Activated T-helper 1 cell treated with Interleukin-2 at 50 U/mL for 16 hours (primary cell): ENCODE measurements around the gene ZP4.

Source experiments
- DNase-seq: peaks from one replicate; pipeline ENCODE4 v3.0.0-alpha.2; 2020; ENCODE audit warnings: low read depth

Gene ZP4, protein sequence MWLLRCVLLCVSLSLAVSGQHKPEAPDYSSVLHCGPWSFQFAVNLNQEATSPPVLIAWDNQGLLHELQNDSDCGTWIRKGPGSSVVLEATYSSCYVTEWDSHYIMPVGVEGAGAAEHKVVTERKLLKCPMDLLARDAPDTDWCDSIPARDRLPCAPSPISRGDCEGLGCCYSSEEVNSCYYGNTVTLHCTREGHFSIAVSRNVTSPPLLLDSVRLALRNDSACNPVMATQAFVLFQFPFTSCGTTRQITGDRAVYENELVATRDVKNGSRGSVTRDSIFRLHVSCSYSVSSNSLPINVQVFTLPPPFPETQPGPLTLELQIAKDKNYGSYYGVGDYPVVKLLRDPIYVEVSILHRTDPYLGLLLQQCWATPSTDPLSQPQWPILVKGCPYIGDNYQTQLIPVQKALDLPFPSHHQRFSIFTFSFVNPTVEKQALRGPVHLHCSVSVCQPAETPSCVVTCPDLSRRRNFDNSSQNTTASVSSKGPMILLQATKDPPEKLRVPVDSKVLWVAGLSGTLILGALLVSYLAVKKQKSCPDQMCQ

DNA sequence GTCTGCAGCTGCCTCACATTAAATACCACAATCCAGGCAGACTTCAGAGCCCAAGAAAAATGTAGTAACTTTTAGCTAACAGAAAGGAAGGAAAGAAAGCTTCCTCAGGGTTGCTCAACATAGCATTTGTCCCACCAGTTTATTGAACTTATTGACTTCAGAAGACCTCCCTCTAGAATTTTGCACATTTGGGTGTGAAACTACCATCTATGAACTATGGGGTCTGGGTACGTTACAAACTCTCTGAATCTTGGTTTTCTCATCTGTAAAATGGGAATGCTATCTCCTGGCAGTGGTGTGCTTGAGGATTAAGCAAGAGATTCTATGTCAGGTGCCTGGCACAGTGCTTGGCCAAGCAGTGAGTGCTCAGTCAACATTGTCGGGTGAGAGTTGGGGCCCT lies at the start of gene ZP4:
Gene ZP4, minus strand, starts transcription at position 101 of the 400 bp plus-strand sequence. CDS start 287 bp downstream, outside the sequence.
- no peak for DNase-seq

DNA sequence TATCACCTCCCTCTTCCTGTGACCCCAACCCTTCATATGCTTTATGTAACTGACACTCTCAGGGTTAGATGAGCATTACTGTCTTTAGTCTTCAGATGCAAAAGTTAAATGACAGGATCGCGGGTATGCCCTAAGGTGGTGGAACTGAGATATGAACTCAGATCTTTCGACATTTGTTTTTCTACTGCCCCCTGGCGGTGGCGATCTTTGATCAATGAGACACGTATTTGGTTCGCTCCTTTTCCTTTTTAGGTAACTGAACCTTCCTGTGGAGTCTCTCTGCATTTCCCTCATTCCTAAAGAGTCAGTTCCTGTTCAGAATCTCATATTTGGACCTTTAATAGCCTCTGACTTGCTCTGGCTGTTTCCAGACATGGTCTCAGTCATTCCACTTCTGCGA lies 47.8 kb upstream of the ZP4 start:
- no peak for DNase-seq

DNA sequence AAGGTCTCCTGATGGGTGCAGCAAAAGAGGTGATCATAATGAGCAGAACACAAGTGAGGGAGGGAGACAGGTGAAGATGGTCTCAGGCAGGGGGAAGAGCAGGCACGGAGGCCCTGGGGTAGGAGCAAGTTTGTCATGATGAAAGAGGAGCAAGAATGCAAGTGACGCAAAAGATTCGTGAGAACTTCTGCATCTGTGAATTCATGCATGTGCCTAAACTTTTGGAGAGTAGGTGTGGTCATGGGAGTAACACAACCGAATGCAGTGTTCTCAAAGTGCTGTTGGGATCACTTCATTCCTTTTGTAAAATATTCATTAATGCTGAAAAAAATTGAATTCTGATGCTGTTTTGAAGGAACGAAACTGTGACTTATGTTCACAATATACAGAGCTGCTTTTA lies 47.3 kb upstream of the ZP4 start:
- no peak for DNase-seq

DNA sequence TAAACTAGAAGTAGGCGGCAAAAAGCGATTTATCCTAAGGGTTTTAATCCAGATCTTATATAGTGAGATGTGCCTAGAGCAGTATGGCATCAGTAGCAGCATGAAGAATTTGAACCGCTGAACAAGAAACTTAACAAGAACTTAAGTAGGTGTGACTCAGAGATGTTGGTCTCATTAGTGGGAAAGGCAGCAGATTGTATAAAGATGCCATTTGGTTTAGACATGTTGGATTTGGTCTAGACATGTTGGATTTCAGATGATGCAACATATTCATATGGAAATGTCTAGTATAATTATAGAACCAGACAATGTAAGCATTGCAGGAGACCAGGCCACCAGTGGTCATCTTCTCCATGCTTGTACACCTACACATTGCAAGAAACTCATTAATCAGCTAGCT lies 42.1 kb upstream of the ZP4 start:
- no peak for DNase-seq

DNA sequence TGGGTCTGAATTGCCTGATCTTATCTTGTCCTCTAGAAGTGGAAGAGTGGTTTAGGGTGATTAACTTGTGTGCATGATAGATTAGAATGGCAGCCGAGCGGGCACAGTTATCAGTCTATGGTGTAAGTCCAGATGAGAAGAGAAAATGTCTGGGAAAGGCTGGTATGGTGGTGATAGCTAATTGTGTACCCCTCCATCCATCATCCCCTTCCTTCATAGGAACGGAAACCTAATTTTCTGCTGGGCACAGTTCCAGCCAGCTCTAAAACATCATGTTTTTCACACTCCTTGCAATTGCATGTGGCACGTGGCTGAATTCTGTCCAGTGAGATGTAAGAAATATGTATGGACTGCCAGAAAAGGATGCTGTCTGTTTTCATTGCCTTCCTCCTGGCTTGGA lies 40.9 kb upstream of the ZP4 start:
- DNase-seq: no peak

DNA sequence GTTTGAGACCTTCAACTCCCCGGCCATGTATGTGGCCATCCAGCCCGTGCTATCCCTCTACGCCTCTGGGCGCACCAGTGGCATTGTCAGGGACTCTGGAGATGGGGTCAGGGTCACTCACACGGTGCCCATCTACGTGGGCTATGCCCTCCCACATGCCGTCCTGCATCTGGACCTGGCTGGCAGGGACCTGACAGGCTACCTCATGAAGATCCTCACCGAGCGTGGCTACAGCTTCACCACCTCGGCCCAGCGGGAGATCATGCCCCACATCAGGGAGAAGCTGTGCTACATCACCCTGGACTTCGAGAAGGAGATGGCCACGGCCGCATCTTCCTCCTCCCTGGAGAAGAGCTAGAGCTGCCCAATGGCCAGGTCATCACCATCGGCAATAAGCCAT lies 36.5 kb upstream of the ZP4 start:
- no peak for DNase-seq

DNA sequence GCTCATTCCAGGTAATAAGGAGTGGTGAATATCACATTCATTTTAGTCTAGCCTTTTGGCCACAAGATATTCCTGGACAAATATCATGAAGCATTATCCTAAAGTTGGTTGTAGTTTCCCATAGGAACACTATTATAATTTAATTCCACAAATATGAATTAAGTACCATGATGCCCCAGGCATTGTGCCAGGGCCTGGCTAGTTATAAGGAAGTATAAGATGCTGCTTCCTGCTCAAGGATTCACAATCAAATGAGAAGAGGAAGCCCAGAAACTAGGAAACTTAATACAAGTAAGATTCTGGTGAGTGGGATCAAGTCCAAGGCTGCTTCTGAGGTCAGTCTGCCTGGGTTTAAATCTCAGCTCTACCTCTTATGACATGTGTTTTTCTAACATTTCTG lies 30.6 kb upstream of the ZP4 start:
- DNase-seq: no peak

DNA sequence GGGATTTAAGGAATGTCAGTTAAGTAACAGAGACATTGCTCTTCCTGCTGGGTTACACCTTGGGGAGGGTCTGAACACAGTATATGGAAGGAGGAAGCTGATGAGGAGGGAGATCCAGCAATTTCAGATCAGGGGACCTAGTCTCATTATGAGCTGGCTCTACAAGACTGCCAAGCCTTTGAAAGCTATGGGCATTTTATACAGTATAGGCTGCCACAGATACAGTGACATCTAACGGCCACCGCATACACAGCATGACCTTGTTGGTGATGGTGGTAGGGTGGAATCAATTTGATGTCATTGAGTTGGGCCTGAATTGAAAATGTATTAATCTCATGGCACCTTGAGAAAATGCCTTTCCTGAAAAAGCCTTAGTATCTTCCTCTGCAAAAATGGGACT lies 22.6 kb upstream of the ZP4 start:
- DNase-seq: no peak

DNA sequence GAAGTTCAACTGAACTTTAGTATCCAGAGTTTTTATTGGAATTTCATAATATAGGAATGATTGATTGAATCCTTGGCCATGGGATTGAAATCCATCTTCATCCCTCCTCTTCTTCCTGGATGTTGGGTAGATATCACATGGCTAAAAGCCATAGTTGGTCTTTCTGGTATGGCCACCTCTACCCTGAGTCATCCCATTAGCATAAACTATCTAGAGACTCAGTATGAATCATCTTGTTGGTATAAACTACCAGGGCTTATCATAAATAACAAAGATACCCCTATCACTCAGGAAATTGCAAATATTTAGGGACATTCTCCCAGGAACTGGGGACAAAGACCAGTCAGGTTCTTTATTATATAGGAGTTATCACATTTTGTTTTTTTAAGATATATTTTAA lies 21.2 kb upstream of the ZP4 start:
- DNase-seq: no peak

DNA sequence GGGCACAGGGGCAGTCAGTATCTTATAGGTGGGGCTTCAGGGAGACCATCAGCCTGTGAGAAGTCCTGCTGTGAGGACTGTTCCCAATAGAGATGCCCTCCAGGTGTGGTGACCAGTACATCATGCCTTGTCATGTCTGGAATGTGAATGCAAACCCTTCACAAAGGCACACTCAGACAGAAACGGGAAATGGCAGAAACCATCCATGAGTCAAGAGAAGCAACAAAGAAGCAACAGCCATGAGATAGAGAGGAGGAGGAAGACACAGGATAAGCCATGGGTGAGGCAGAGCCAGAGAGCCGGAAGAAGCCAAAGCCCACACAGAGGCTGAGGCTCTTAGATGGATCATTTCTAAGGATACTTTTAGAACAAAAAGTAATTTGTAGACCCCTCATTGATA lies 20.1 kb upstream of the ZP4 start:
- no peak for DNase-seq

DNA sequence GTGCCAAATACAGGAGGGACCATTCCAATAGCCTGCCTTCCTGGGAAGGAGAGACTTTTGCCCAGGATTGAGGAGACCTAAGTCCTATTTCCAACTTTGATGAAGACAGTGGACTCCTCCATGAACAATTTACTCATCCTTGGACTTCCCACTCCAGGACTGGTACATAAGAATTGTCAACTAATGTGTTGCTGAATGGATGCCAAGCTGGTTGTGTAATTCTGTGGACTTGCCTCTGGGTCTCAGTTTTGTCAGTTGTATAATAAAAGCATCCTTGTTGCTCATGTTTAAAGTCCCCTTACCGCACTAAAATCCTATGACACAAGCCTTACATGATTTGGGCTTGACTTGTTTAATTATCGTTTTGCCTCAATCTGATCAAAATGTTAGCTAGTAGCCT lies 13.2 kb upstream of the ZP4 start:
- DNase-seq: no peak

DNA sequence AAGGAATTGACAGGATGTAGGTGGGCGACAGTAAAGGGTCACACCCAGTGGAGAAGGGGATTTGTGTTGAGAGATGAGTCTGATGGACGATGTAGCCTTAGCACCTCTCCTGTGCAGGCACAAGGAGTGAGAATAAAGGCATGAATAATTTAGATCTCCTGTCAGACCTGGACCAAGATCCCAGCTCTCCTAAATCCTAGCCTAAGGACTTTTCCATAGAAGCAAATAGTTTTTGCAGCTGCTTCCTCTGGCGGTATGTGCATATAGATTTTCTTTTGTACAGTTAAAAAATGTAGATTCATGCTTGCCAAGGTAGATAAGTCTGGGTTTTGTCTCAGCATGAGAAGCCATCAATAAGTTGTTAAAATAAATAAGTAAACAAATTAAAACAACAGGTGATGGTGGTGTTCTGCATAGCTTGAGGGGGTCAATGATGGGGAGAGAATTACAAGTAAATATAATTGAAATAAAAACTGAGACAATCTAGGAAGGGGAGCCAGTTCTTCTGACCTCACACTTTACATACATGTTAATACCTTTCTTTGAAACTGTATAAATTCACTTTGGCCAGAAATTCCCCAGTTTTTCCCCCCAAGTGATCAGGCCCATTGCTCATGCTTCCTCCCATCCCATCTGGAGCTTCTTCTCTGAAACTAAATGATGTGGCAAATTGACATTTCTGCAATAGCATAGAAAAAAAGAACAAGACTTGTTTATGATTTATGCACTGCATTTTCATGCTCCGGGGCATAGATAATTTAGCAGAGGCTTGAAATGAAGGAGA lies 12.4 kb upstream of the ZP4 start:
- DNase-seq: no peak

DNA sequence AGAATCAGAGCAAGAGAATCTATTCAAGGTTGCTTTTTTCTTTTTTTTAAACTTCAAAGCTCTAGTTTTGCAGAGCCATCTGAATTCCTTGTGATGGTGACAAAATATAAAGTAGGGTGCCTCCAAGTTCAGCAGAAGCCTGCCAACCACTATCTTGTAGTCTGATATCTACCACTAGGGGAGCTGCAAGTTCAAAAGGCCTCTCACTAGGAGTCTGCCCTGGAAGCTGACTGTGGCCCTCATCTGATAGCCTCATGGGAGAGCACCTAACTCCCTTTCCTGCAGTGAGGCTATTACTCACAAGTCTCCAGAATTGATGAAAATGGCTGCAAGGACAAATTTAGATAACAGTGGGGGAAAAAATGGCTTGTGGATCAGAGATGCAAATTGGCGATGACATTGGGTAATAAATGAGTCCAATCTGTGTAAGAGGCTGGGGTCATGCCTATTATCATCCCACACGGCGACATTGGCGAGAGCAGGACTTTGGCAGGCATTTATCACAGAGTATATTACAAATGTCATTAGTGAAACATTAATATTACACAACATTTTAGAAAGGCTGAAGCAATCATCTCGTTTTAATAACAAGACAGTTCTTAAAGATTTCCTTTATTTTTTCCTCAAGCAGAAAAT lies 10.7 kb upstream of the ZP4 start:
- DNase-seq: no peak

DNA sequence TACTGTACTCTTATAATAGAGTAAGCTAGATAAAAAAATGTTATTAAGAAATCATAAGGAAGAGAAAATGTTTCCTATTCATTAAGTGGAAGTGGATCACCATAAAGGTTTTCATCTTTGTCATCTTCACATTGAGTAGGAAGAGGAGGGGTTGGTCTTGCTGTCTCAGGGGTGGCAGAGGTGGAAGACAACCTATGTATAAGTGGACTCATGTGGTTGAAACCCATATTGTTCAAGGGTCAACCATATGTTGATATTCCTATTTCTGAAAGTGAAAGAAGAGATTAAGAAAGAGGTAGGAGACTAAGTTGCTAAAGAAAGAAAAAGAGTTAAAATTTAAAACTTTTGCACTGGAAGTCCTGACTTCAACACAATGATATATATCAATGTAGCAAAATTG lies 4.9 kb upstream of the ZP4 start:
- no peak for DNase-seq

DNA sequence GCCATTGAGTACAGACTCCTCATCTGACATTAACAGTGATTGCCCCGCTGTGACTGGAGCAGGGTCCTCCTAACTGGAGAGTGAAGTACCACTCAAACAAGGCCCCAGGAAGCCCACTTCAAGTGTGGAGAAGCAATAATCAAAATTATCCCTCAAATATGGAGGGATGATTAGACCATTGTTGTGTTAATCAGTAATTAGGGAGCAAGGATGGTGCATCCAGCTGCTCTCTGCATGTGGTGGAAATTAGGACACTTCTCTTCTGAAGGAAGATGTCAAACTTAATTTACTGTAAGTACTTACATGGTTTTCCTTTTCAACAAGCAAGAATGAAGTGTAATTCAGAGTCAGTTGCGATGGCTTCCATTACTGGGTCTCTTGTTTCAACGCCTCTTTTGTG lies 3.4 kb upstream of the ZP4 start:
- DNase-seq: no peak

DNA sequence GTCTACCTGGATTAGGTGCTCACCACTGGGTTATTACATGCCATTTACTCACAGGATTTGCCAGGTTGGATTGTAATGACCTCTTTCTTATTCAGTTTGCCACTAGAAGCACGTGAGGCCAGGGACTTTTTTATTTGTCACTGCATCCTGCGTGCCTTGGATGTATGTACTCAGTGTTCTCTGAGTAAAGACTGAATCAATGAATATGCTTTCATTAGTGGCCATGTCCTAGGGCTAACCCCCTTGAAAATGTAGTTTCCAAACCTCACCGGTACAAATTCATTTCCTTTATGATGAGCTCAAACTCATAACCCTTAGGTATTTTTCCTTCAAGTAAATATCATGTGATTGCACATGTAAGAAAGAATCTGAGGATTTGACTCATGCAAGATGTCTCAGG lies 1.3 kb upstream of the ZP4 start:
- DNase-seq: no peak

DNA sequence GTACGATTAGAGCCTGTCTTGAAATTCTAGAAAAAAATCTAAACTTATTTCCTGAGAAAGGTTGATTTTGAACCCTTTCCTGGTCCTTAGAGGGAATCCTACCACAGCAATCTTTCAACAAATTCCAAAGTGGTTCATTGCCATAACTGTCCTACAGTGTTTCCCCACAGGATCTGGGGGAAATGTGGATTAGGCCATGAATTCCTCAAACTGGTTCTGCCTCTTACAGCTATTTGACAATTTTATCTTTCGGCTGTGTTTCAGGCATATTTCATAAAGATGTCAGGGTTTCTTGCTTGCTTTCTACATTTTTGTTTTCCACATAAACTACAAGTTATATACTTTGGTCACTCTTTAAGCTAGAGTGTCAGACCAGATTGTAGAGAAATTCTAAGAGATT lies 544 bp upstream of the ZP4 start:
- DNase-seq: no peak

DNA sequence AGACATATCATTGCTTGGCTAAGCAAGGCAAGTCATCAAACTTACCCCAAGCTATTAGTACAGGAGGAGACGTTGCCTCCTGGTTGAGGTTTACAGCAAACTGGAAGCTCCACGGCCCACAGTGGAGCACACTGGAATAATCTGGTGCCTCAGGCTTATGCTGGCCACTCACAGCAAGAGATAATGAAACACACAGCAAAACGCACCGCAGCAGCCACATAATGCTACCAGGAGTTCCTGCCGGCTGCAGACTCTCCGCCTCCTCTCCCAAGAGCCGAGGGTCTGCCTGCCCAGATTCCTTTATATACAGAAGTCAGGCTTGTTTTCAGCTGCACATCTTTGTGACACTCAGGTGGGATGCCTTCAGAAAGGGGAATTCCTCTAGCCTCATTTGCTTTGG lies 306 bp downstream of the ZP4 start:
- no peak for DNase-seq

DNA sequence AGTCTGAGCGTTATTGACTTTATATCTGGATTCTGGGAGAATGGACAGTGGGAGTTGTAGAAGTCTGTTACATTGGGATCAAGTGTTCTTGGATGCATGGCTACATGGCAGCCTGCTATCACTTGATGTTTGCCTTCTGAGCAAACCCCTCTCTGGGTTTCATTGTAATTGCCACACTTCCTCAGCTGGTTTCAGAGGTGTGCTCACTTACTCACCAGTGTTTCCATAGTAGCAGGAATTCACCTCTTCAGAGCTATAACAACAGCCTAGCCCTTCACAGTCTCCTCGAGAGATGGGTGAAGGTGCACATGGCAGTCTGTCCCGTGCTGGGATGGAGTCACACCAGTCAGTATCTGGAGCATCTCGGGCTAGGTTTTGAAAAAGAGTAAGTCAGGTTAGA lies 2.6 kb downstream of the ZP4 start:
- DNase-seq: no peak

DNA sequence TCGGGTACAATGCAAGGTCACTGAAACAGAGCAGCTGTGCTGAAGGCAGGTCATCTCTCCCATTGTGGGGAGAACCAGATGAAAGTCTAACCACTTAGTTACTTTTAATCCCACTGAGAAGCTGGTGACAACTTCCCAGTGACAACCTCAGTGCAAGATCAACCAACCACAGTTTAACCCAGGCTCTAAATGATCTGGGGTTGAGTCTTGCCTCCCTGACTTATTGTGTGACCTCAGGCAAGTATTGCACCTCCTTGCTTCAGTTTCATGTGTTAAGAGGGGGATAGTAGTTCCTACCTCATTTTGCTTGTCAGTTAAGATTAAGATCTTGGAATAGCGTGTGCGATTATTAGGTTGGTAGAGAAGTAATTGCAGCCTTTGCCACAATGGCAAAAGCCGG lies 3.2 kb downstream of the ZP4 start:
- no peak for DNase-seq

DNA sequence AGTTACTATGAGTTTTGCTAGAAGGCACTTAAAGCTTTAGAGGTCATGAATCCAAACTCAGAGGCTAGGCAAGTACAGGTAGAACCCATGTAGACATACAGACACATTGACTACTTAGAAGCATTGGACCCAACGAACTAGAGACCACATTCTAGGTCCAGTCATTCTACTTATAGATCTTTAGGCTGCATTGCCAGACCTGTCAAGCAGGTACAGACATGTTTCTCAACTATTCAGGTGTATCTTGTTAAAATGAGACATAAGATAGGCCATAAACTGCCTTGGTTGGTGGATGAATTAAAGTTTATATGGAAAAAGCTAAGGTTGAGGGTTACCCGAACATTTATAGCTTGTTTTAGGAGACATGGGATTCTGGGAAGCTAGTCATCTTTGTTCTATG lies 6.5 kb downstream of the ZP4 start:
- no peak for DNase-seq

DNA sequence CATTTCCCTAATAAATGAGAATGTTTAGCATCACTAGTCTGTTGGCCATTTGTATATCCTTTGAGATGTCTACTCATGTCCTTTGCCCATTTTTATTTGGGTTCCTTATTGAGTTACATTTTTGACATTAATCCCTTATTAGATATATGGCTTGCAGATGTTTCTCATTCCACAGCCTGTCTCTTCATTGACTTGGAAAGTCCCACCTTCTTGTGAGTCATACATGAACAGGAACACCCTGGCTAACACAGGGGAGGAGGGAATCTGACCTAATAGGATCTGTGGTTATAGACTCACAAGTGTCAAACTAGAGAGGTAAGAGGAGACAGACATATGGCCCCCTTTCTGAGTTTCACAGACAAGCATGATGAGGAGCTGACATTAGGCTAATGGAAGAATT lies 11.5 kb downstream of the ZP4 start:
- no peak for DNase-seq

DNA sequence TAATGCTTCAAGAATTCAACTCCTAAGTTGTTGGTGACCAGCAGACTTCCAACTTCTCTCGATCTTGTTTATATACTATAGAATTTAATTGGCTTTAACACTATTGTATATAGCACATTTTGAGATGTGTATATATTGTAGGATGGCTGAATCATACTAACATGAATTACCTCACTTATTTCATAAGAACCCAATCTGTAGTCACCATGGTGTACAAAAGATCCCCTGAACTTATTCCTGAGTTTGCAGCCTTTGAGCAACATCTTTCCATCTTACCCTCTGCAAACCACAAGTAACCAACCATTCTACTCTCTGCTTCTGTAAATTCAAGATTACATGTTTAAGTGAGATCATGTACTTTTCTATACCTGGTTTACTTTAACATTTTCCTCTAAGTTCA lies 12.3 kb downstream of the ZP4 start:
- DNase-seq: no peak
